HepG2 (cell line): ENCODE measurements around the gene B4GALT1. TPM values are rescaled to one million over a fixed set of nuclear protein-coding genes. Genes with fewer than 3 reads are reported as not detected.
A peak's percentile ranks its signal among the peaks of the same experiment; 100 is the strongest.

ENCODE experiments used
- ATAD3A ChIP-seq: sonication (generic); formaldehyde crosslinking; IDR thresholded peaks from 2 replicates; pipeline ENCODE4 v1.4.0; 2020; ENCODE audit warnings: missing genetic modification reagents
- ATF4 ChIP-seq, 2 experiments: fragments of 450-650 bp in 1 of 2; sonication (generic) in 1 of 2; formaldehyde crosslinking; IDR thresholded peaks; 2 replicates each; pipeline versions ENCODE4 v1.5.0 to v1.8.0; 2020 to 2022; ENCODE audit warnings: mild to moderate bottlenecking in 1 of 2, missing genetic modification reagents in 1 of 2
- IRF2 ChIP-seq: IDR thresholded peaks from 2 replicates; pipeline ENCODE4 v1.6.1; 2018; ENCODE audit warnings: missing genetic modification reagents, missing compliant biosample characterization
- KDM2A ChIP-seq: sonication (generic); formaldehyde crosslinking; IDR thresholded peaks from 2 replicates; pipeline ENCODE4 v1.4.0; 2020; ENCODE audit warnings: low read depth, missing genetic modification reagents, borderline replicate concordance
- MTERF4 ChIP-seq: sonication (generic); formaldehyde crosslinking; IDR thresholded peaks from 2 replicates; pipeline ENCODE4 v1.8.0; 2023; ENCODE audit warnings: mild to moderate bottlenecking, missing genetic modification reagents
- SMARCC2 ChIP-seq: fragments of 450-650 bp; IDR thresholded peaks from 2 replicates; pipeline ENCODE4 v1.6.1; 2017; ENCODE audit warnings: antibody characterized with exemption, mild to moderate bottlenecking
- SP5 ChIP-seq: IDR thresholded peaks from 2 replicates; pipeline ENCODE4 v1.6.1; 2016; ENCODE audit warnings: low read depth, borderline replicate concordance
- SYNCRIP ChIP-seq: fragments of 200-400 bp; formaldehyde crosslinking; IDR thresholded peaks from 2 replicates; pipeline ENCODE4 v1.6.1; 2018; ENCODE audit warnings: mild to moderate bottlenecking, low read depth, low read length; ENCODE audit not compliant: insufficient read depth
- TOPORS ChIP-seq: sonication (generic); formaldehyde crosslinking; IDR thresholded peaks from 2 replicates; pipeline ENCODE4 v1.8.0; 2023; ENCODE audit warnings: mild to moderate bottlenecking, missing genetic modification reagents
- U2AF2 ChIP-seq: fragments of 200-400 bp; formaldehyde crosslinking; IDR thresholded peaks from 2 replicates; pipeline ENCODE4 v1.6.1; 2017; ENCODE audit warnings: low read depth, mild to moderate bottlenecking, low read length
- ZNF564 ChIP-seq: sonication (generic); formaldehyde crosslinking; IDR thresholded peaks from 2 replicates; pipeline ENCODE4 v1.8.1; 2023; ENCODE audit warnings: mild to moderate bottlenecking, missing genetic modification reagents
- ZNF749 ChIP-seq: sonication (generic); formaldehyde crosslinking; IDR thresholded peaks from 2 replicates; pipeline ENCODE4 v1.8.0; 2022; ENCODE audit warnings: mild to moderate bottlenecking, missing genetic modification reagents, moderate library complexity, borderline replicate concordance
- ZSCAN30 ChIP-seq: sonication (generic); formaldehyde crosslinking; IDR thresholded peaks from 2 replicates; pipeline ENCODE4 v1.5.0; 2020; ENCODE audit warnings: mild to moderate bottlenecking, missing genetic modification reagents
- polyA plus RNA-seq, 8 experiments: library from polyadenylated mRNA; depleted of rRNA in 3 of 8; stranded (reverse) in 7 of 8; unstranded in 1 of 8; fragments of >200 nt; fragmentation: Illumina TruSeq in 4 of 8; extraction: Trizol in 4 of 8; gene quantifications; 2 replicates each; pipeline versions ENCODE4 v1.2.1 to v1.2.3, GENCODE V29; 2011 to 2016; ENCODE audit warnings: low read depth in 4 of 8, missing spikeins in 1 of 8, mixed read lengths in 1 of 8; ENCODE audit not compliant: insufficient read depth in 1 of 8
- total RNA-seq, 5 experiments: library from RNA; depleted of rRNA; stranded (reverse); fragments of >200 nt; fragmentation: Illumina TruSeq; extraction: Trizol; gene quantifications; 2 replicates each; pipeline ENCODE4 v1.2.3, GENCODE V29; 2016; ENCODE audit warnings: low read depth in 1 of 5
- TF ChIP-seq, protein P1 (sequence below): sonication (generic); formaldehyde crosslinking; IDR thresholded peaks from 2 replicates; pipeline ENCODE4 v1.4.0; 2020; ENCODE audit warnings: mild to moderate bottlenecking, missing genetic modification reagents
- TF ChIP-seq, protein P2 (sequence below): sonication (generic); formaldehyde crosslinking; IDR thresholded peaks from 2 replicates; pipeline ENCODE4 v1.8.0; 2022; ENCODE audit warnings: mild to moderate bottlenecking, missing genetic modification reagents, borderline replicate concordance
- TF ChIP-seq, protein P3 (sequence below), 2 experiments: IDR thresholded peaks; 2 replicates each; pipeline ENCODE4 v1.6.1; 2011 to 2012; ENCODE audit warnings: low read length in 2 of 2, borderline replicate concordance in 1 of 2, low read depth in 1 of 2, mild to moderate bottlenecking in 1 of 2, moderate library complexity in 1 of 2
- TF ChIP-seq, protein P4 (sequence below): sonication (generic); formaldehyde crosslinking; conservative IDR thresholded peaks from 2 replicates; pipeline ENCODE4 v1.8.0; 2022; ENCODE audit warnings: mild to moderate bottlenecking, moderate library complexity, missing genetic modification reagents

Gene B4GALT1
- total and polyA plus RNA-seq, 2 of the 13 experiments (the other 11 are each of a cell fraction or from before 2014, with no cell fraction given), result 15.7 to 33.5 TPM

- TF ChIP-seq, protein P1, sequence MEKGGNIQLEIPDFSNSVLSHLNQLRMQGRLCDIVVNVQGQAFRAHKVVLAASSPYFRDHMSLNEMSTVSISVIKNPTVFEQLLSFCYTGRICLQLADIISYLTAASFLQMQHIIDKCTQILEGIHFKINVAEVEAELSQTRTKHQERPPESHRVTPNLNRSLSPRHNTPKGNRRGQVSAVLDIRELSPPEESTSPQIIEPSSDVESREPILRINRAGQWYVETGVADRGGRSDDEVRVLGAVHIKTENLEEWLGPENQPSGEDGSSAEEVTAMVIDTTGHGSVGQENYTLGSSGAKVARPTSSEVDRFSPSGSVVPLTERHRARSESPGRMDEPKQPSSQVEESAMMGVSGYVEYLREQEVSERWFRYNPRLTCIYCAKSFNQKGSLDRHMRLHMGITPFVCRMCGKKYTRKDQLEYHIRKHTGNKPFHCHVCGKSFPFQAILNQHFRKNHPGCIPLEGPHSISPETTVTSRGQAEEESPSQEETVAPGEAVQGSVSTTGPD (CRISPR knock-in tag), result peak; percentile 90; the same call in 1 of the 2 replicates
- TF ChIP-seq SP5 (CRISPR knock-in tag) (peak; percentile 59; the same call in 1 of the 2 replicates), MTERF4 (no peak), ZNF749 (no peak), ATF4 (CRISPR knock-in tag; IDR thresholded peaks at IDR 0.05) (peak; percentile 62 to 98; a peak in 3 of 4 replicates), SYNCRIP (no peak), SMARCC2 (no peak), TOPORS (CRISPR knock-in tag) (no peak; the same call in 1 of the 2 replicates), ATAD3A (no peak), IRF2 (CRISPR knock-in tag) (peak; percentile 81), U2AF2 (no peak), ZSCAN30 (CRISPR knock-in tag) (no peak), KDM2A (peak; percentile 26; the same call in 1 of the 2 replicates), ZNF564 (CRISPR knock-in tag) (no peak)
- TF ChIP-seq, protein P2, sequence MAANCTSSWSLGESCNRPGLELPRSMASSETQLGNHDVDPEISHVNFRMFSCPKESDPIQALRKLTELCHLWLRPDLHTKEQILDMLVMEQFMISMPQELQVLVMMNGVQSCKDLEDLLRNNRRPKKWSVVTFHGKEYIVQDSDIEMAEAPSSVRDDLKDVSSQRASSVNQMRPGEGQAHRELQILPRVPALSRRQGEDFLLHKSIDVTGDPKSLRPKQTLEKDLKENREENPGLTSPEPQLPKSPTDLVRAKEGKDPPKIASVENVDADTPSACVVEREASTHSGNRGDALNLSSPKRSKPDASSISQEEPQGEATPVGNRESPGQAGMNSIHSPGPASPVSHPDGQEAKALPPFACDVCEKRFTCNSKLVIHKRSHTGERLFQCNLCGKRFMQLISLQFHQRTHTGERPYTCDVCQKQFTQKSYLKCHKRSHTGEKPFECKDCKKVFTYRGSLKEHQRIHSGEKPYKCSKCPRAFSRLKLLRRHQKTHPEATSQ (CRISPR knock-in tag), result peak; percentile 79; the same call in 1 of the 2 replicates
- TF ChIP-seq, protein P3, sequence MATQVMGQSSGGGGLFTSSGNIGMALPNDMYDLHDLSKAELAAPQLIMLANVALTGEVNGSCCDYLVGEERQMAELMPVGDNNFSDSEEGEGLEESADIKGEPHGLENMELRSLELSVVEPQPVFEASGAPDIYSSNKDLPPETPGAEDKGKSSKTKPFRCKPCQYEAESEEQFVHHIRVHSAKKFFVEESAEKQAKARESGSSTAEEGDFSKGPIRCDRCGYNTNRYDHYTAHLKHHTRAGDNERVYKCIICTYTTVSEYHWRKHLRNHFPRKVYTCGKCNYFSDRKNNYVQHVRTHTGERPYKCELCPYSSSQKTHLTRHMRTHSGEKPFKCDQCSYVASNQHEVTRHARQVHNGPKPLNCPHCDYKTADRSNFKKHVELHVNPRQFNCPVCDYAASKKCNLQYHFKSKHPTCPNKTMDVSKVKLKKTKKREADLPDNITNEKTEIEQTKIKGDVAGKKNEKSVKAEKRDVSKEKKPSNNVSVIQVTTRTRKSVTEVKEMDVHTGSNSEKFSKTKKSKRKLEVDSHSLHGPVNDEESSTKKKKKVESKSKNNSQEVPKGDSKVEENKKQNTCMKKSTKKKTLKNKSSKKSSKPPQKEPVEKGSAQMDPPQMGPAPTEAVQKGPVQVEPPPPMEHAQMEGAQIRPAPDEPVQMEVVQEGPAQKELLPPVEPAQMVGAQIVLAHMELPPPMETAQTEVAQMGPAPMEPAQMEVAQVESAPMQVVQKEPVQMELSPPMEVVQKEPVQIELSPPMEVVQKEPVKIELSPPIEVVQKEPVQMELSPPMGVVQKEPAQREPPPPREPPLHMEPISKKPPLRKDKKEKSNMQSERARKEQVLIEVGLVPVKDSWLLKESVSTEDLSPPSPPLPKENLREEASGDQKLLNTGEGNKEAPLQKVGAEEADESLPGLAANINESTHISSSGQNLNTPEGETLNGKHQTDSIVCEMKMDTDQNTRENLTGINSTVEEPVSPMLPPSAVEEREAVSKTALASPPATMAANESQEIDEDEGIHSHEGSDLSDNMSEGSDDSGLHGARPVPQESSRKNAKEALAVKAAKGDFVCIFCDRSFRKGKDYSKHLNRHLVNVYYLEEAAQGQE (IDR thresholded peaks at IDR 0.05; ENCODE audit: borderline replicate concordance in 1 of 2, low read depth in 1 of 2, low read length in 2 of 2), result peak in 1 of 2 experiments; percentile 64; a peak in 1 of 4 replicates
- TF ChIP-seq, protein P4, sequence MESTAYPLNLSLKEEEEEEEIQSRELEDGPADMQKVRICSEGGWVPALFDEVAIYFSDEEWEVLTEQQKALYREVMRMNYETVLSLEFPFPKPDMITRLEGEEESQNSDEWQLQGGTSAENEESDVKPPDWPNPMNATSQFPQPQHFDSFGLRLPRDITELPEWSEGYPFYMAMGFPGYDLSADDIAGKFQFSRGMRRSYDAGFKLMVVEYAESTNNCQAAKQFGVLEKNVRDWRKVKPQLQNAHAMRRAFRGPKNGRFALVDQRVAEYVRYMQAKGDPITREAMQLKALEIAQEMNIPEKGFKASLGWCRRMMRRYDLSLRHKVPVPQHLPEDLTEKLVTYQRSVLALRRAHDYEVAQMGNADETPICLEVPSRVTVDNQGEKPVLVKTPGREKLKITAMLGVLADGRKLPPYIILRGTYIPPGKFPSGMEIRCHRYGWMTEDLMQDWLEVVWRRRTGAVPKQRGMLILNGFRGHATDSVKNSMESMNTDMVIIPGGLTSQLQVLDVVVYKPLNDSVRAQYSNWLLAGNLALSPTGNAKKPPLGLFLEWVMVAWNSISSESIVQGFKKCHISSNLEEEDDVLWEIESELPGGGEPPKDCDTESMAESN (CRISPR knock-in tag), result peak; percentile 64; the same call in 1 of the 2 replicates
Measured at GRCh38 chr9:33165263-33166151, 1.6 kb downstream of the B4GALT1 start (continued).
